HepG2 (cell line): Measurements from ENCODE around the gene AFF1. TPM values are rescaled to one million over a fixed set of nuclear protein-coding genes. Genes with fewer than 3 reads are reported as not detected.

Experiments used
- ATAC-seq: fragments of 200-7000 bp; cut with Tn5 transposase; 3 replicates; pipeline ENCODE4 v1.9.1; 2020; ENCODE audit warnings: mild to moderate bottlenecking, moderate library complexity
- BruUV-seq: library from RNA; stranded (reverse); fragments of 400-500 nt; replicated peaks from 2 replicates; lab custom pipeline; 2021; lab: Mats Ljungman, UMichigan
- CTCF ChIA-PET: fragments of 300-600 bp; formaldehyde crosslinking; extraction: SDS; loops from one replicate; lab custom pipeline; 2021; ENCODE audit warnings: low total read pairs, inconsistent platforms, low intra/inter-chr PET ratio; lab: Yijun Ruan, JAX
- POLR2A ChIA-PET: fragments of 350-600 bp; sonication (Branson Sonifier 250); formaldehyde crosslinking; loops from one replicate; lab custom pipeline; 2020; ENCODE audit warnings: antibody characterized with exemption, inconsistent platforms; lab: Yijun Ruan, JAX
- DNase-seq: peaks from one replicate; pipeline ENCODE4 v3.0.0-alpha.2; 2015; ENCODE audit warnings: low spot score
- FAIRE-seq: peaks from 3 replicates; lab custom pipeline; 2011; peaks lifted over from hg19 to GRCh38; lab: Jason Lieb, UNC
- H2AFZ ChIP-seq: one replicate; pipeline ENCODE4 v1.6.1; 2011; ENCODE audit warnings: low read length, inconsistent platforms
- H3K27ac ChIP-seq: fragments of 300-600 bp; 3 replicates; pipeline ENCODE4 v1.8.0; 2011; ENCODE audit warnings: mixed run types, mild to moderate bottlenecking, mixed read lengths, low read length, inconsistent platforms; ENCODE audit not compliant: insufficient read depth; ENCODE audit errors: extremely low read length
- H3K27me3 ChIP-seq, 2 experiments: fragments of 200-600 bp in 1 of 2; 2 replicates in 1 of 2; 3 replicates in 1 of 2; pipeline versions ENCODE4 v1.6.0 to v1.8.0; 2011; ENCODE audit warnings: low read length in 2 of 2, mild to moderate bottlenecking in 2 of 2, moderate library complexity in 2 of 2, inconsistent platforms in 1 of 2; ENCODE audit not compliant: insufficient read depth in 2 of 2, control insufficient read depth in 1 of 2
- H3K36me3 ChIP-seq, 2 experiments: fragments of 200-600 bp in 1 of 2; replicated peaks in 1 of 2; 2 replicates in 1 of 2; 3 replicates in 1 of 2; pipeline versions ENCODE4 v1.5.1 to v1.8.0; 2011; ENCODE audit warnings: low read length in 2 of 2, inconsistent platforms in 1 of 2; ENCODE audit not compliant: insufficient read depth in 2 of 2, control insufficient read depth in 1 of 2
- H3K4me1 ChIP-seq: 2 replicates; pipeline ENCODE4 v1.5.1; 2012; ENCODE audit warnings: low read length, inconsistent platforms; ENCODE audit not compliant: insufficient read depth
- H3K4me2 ChIP-seq: 2 replicates; pipeline ENCODE4 v1.6.0; 2011; ENCODE audit warnings: low read depth, low read length, inconsistent platforms
- H3K4me3 ChIP-seq, 3 experiments: fragments of 200-600 bp in 1 of 3; sonication (generic), shearing (Covaris generic) in 1 of 3; replicated peaks in 1 of 3; 2 replicates each; pipeline ENCODE4 v1.5.1; 2011 to 2016; ENCODE audit warnings: low read length in 3 of 3, inconsistent platforms in 2 of 3, low read depth in 2 of 3, mild to moderate bottlenecking in 2 of 3, control low read depth in 1 of 3, mixed read lengths in 1 of 3; ENCODE audit not compliant: insufficient read depth in 1 of 3
- H3K79me2 ChIP-seq: one replicate; pipeline ENCODE4 v1.6.1; 2011; ENCODE audit warnings: low read length, inconsistent platforms; ENCODE audit not compliant: insufficient read depth
- H3K9ac ChIP-seq: 2 replicates; pipeline ENCODE4 v1.6.0; 2011; ENCODE audit warnings: mild to moderate bottlenecking, low read depth, low read length, inconsistent platforms; ENCODE audit not compliant: insufficient read depth
- H3K9me3 ChIP-seq: 2 replicates; pipeline ENCODE4 v1.5.1; 2012; ENCODE audit warnings: mild to moderate bottlenecking, low read length
- H4K20me1 ChIP-seq: 2 replicates; pipeline ENCODE4 v1.6.0; 2011; ENCODE audit warnings: inconsistent platforms, mild to moderate bottlenecking, low read length, moderate library complexity; ENCODE audit not compliant: insufficient read depth
- BATF2 ChIP-seq: sonication (generic); formaldehyde crosslinking; IDR thresholded peaks from 2 replicates; pipeline ENCODE4 v1.8.0; 2022; ENCODE audit warnings: mild to moderate bottlenecking, missing genetic modification reagents, moderate library complexity
- FIP1L1 ChIP-seq: fragments of 200-400 bp; formaldehyde crosslinking; IDR thresholded peaks from 2 replicates; pipeline ENCODE4 v1.6.1; 2018; ENCODE audit warnings: low read depth, mild to moderate bottlenecking, low read length, moderate library complexity, borderline replicate concordance; ENCODE audit not compliant: insufficient read depth
- HES4 ChIP-seq: sonication (generic); formaldehyde crosslinking; IDR thresholded peaks from 2 replicates; pipeline ENCODE4 v1.9.0; 2021; ENCODE audit warnings: mild to moderate bottlenecking, missing genetic modification reagents, borderline replicate concordance
- JUND ChIP-seq: sonication (generic); formaldehyde crosslinking; IDR thresholded peaks from 2 replicates; pipeline ENCODE4 v1.8.0; 2022; ENCODE audit warnings: mild to moderate bottlenecking, missing genetic modification reagents
- MED13 ChIP-seq: sonication (generic); formaldehyde crosslinking; IDR thresholded peaks from 2 replicates; pipeline ENCODE4 v1.5.0; 2020; ENCODE audit warnings: missing genetic modification reagents
- MLLT10 ChIP-seq: sonication (generic); formaldehyde crosslinking; IDR thresholded peaks from 2 replicates; pipeline ENCODE4 v1.4.0; 2020; ENCODE audit warnings: missing genetic modification reagents
- MYPOP ChIP-seq: sonication (generic); formaldehyde crosslinking; IDR thresholded peaks from 2 replicates; pipeline ENCODE4 v1.8.1; 2023; ENCODE audit warnings: mild to moderate bottlenecking, moderate library complexity, missing genetic modification reagents
- PPARG ChIP-seq: conservative IDR thresholded peaks from 2 replicates; pipeline ENCODE4 v1.6.1; 2016; ENCODE audit warnings: missing biosample characterization, missing genetic modification reagents
- RELA ChIP-seq: sonication (generic); formaldehyde crosslinking; IDR thresholded peaks from 2 replicates; pipeline ENCODE4 v1.4.0; 2020; ENCODE audit warnings: missing genetic modification reagents
- ZNF296 ChIP-seq: sonication (generic); formaldehyde crosslinking; conservative IDR thresholded peaks from 2 replicates; pipeline ENCODE4 v1.5.0; 2020; ENCODE audit warnings: mild to moderate bottlenecking, missing genetic modification reagents
- ZNF335 ChIP-seq: sonication (generic); formaldehyde crosslinking; IDR thresholded peaks from 2 replicates; pipeline ENCODE4 v1.4.0; 2020; ENCODE audit warnings: missing genetic modification reagents
- ZNF549 ChIP-seq: sonication (generic); formaldehyde crosslinking; IDR thresholded peaks from 2 replicates; pipeline ENCODE4 v1.5.0; 2020; ENCODE audit warnings: missing genetic modification reagents
- ZNF704 ChIP-seq: sonication (generic); formaldehyde crosslinking; IDR thresholded peaks from 2 replicates; pipeline ENCODE4 v1.8.1; 2023; ENCODE audit warnings: mild to moderate bottlenecking, inconsistent platforms, moderate library complexity, missing genetic modification reagents, borderline replicate concordance
- WGBS: methylation state at CpG from one replicate; pipeline ENCODE4 v1.1.6; 2017; ENCODE audit warnings: low lambda C conversion rate; 5-methylcytosine and 5-hydroxymethylcytosine counted together
- in situ Hi-C: cut with HindIII; loops from 2 replicates; pipeline ENCODE4 v1.10.0; 2017; ENCODE audit warnings: low pct_unique_long_range_greater_than_20kb; ENCODE audit not compliant: extremely low pct_ligation_motif_present
- intact Hi-C: fragments of 100-400 bp; cut with micrococcal nuclease; formaldehyde crosslinking; loops from one replicate; pipeline ENCODE4 v1.10.0; 2022; ENCODE audit not compliant: unreplicated experiment
- polyA plus RNA-seq, 8 experiments: library from polyadenylated mRNA; depleted of rRNA in 3 of 8; stranded (reverse) in 7 of 8; unstranded in 1 of 8; fragments of >200 nt; fragmentation: Illumina TruSeq in 4 of 8; extraction: Trizol in 4 of 8; gene quantifications; 2 replicates each; pipeline versions ENCODE4 v1.2.1 to v1.2.3, GENCODE V29; 2011 to 2016; ENCODE audit warnings: low read depth in 4 of 8, missing spikeins in 1 of 8, mixed read lengths in 1 of 8; ENCODE audit not compliant: insufficient read depth in 1 of 8
- total RNA-seq, 5 experiments: library from RNA; depleted of rRNA; stranded (reverse); fragments of >200 nt; fragmentation: Illumina TruSeq; extraction: Trizol; gene quantifications; 2 replicates each; pipeline ENCODE4 v1.2.3, GENCODE V29; 2016; ENCODE audit warnings: low read depth in 1 of 5
- TF ChIP-seq, protein P1 (sequence below): sonication (generic); formaldehyde crosslinking; IDR thresholded peaks from 2 replicates; pipeline ENCODE4 v1.5.0; 2020; ENCODE audit warnings: missing genetic modification reagents, mild to moderate bottlenecking, borderline replicate concordance

The AFF1 gene
- total and polyA plus RNA-seq, 2 of the 13 experiments (the other 11 are each of a cell fraction or from before 2014, with no cell fraction given): 15.5 to 15.9 TPM

DNA sequence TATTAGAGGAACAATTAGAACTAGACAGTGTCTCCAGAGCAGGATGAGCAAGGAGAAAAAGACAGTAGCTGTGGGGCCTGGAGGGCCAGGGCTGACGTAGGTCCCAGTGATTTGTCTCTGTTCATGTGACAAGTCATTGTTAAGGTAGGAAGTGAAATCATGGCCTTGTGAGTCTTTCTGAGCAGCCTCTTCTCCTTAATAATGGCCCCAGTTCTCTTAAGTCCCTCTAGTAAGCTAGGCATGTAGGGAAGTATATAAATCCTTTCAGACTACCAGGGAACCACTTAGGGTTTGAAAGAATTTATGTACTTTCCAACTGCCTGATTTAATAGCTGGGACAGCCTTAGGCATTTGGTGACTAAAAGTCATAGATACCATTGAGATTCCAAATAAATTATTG lies 152.6 kb downstream of the AFF1 start:
- Histone ChIP-seq H3K9ac (no peak overlapping the region), H3K79me2 (no peaks in the 10 kb centered on the region), H4K20me1 (peaks cover 20% of the 10 kb centered on the region), H3K27ac (no peak overlapping the region), H3K27me3 (no peaks in the 10 kb centered on the region), H3K4me1 (peaks cover 25% of the 10 kb centered on the region), H3K4me3 (no peak overlapping the region), H3K36me3 (peaks cover 3 to 42% of the 10 kb centered on the region in 2 experiments), H3K9me3 (no peaks in the 10 kb centered on the region), H2AFZ (no peak overlapping the region), H3K4me2 (no peak overlapping the region)
- TF ChIP-seq, protein P1, sequence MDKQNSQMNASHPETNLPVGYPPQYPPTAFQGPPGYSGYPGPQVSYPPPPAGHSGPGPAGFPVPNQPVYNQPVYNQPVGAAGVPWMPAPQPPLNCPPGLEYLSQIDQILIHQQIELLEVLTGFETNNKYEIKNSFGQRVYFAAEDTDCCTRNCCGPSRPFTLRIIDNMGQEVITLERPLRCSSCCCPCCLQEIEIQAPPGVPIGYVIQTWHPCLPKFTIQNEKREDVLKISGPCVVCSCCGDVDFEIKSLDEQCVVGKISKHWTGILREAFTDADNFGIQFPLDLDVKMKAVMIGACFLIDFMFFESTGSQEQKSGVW (CRISPR knock-in tag): no peak
- TF ChIP-seq BATF2 (CRISPR knock-in tag): no peak
- TF ChIP-seq JUND (CRISPR knock-in tag): no peak
- no peak for TF ChIP-seq FIP1L1
- TF ChIP-seq ZNF335: no peak
- TF ChIP-seq RELA: no peak
- no peak for TF ChIP-seq ZNF549 (CRISPR knock-in tag)
- TF ChIP-seq HES4: no peak
- TF ChIP-seq MYPOP: no peak
- no peak for TF ChIP-seq ZNF296
- TF ChIP-seq ZNF704 (CRISPR knock-in tag): no peak
- no peak for TF ChIP-seq MLLT10
- TF ChIP-seq MED13 (CRISPR knock-in tag): no peak
- TF ChIP-seq PPARG (CRISPR knock-in tag): no peak
- ATAC-seq (no peak), FAIRE-seq (no peak), DNase-seq (no peak)
- CTCF ChIA-PET: no interaction called here
- POLR2A ChIA-PET: no interaction called here
- 100% methylated on average over 1 of the region's 1 CpG for WGBS
- in situ Hi-C loops: no loop called here
- intact Hi-C loops: no loop called here
- BruUV-seq: no TSS peak
